ENCODE data around the gene CYSLTR2.

Gene CYSLTR2

DNA sequence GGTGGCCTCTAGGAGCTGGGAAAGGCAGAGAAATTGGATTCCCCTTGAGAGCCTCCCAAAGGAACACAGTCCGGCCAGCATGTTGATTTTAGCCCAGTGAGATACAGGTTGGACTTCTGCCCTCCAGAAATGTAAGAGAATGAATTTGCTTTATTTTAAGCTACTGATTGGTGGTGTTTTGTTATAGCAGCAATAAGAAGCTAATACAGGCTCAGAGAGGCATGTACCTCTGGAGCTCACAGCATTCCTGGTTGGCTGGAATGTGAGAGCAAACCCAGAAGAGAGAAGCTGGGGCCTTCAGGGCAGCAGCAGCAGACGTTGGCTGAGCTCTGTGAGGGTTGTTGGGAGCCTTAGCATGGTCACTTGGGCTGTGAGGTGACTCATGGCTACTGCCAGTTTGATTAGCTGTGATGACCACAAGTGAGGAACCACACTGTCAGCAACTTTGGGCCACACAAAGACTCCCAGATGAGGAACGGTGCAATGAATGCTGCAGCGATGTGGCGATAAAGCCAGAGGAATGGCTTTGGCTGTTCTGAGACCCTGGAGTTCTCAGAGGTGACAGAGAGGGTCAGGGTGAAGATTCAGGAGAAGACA lies 80.1 kb downstream of the CYSLTR2 start:
- no peak for DNase-seq (ENCODE audit: low read depth)
- no peak overlapping the region for H3K4me3 ChIP-seq (ENCODE audit: control insufficient read depth, low read depth, low read length)
- TF ChIP-seq, protein P1, sequence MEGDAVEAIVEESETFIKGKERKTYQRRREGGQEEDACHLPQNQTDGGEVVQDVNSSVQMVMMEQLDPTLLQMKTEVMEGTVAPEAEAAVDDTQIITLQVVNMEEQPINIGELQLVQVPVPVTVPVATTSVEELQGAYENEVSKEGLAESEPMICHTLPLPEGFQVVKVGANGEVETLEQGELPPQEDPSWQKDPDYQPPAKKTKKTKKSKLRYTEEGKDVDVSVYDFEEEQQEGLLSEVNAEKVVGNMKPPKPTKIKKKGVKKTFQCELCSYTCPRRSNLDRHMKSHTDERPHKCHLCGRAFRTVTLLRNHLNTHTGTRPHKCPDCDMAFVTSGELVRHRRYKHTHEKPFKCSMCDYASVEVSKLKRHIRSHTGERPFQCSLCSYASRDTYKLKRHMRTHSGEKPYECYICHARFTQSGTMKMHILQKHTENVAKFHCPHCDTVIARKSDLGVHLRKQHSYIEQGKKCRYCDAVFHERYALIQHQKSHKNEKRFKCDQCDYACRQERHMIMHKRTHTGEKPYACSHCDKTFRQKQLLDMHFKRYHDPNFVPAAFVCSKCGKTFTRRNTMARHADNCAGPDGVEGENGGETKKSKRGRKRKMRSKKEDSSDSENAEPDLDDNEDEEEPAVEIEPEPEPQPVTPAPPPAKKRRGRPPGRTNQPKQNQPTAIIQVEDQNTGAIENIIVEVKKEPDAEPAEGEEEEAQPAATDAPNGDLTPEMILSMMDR (IDR thresholded peaks at IDR 0.05; ENCODE audit: control insufficient read depth, insufficient read depth, low read depth, low read length, missing control alignments) = no peak

DNA sequence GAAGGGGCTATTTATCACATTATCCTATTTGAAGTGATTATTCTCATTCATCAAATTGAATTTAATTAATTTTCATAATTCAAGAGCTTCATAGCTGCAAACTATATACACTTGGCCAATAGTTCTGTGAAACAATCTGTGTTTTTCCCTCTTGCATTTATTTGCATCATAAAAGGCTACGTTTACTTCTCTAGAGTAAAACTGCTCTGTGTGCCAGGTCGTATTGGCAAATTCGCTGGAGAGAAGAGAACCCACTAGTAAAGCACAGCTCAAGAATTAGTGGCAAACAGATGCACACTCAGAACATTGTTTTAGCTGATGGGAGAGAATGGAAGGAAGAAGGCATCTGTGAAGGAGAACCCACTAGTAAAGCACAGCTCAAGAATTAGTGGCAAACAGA lies 81.8 kb downstream of the CYSLTR2 start:
- DNase-seq (ENCODE audit: low read depth) = no peak
- H3K4me3 ChIP-seq (ENCODE audit: control insufficient read depth, low read depth, low read length) = no peak overlapping the region
- TF ChIP-seq, protein P1 (IDR thresholded peaks at IDR 0.05; ENCODE audit: control insufficient read depth, insufficient read depth, low read depth, low read length, missing control alignments) = no peak

DNA sequence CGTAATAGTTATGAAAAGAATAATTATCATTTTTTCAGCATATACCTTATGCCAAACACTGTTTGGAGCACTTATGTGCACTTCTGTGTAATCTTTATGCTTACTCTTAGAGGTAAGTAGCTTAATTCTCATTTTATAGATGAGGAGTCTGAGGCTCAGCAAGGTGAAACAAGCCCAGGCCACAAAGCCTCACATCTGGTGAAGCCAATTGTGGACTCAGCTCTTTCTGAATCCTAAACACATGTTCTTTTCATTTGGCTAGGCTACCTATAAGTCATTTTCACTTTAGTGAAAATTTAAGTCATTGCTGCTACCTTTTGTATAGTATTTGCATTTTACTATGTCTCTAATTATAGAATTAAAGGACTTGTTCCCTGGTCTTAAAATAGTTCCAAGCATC lies 84.0 kb downstream of the CYSLTR2 start:
- H3K4me3 ChIP-seq (ENCODE audit: control insufficient read depth, low read depth, low read length) = no peak overlapping the region
- DNase-seq (ENCODE audit: low read depth) = no peak
- TF ChIP-seq, protein P1 (IDR thresholded peaks at IDR 0.05; ENCODE audit: control insufficient read depth, insufficient read depth, low read depth, low read length, missing control alignments) = no peak

DNA sequence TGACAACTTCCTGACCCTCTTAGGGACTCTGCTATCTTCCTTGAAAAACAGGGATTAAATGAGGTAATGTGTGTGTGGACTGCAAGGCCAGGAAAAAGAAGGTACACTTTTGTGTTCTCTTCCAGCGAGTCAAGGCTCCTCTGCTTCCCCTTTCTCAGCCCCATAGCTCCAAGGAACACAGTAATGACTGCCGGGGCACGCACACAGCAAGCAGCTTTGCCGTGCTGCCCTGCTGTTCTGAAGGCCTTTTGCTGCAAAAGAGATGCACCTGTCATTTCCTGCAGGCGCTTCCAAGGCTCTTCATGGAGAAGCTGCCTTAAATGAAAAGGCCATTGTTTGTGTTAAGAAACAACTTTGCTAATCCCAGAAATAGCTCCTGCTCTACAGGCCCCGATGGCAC lies 84.6 kb downstream of the CYSLTR2 start:
- TF ChIP-seq, protein P1 (IDR thresholded peaks at IDR 0.05; ENCODE audit: control insufficient read depth, insufficient read depth, low read depth, low read length, missing control alignments) = no peak
- no peak overlapping the region for H3K4me3 ChIP-seq (ENCODE audit: control insufficient read depth, low read depth, low read length)
- no peak for DNase-seq (ENCODE audit: low read depth)

DNA sequence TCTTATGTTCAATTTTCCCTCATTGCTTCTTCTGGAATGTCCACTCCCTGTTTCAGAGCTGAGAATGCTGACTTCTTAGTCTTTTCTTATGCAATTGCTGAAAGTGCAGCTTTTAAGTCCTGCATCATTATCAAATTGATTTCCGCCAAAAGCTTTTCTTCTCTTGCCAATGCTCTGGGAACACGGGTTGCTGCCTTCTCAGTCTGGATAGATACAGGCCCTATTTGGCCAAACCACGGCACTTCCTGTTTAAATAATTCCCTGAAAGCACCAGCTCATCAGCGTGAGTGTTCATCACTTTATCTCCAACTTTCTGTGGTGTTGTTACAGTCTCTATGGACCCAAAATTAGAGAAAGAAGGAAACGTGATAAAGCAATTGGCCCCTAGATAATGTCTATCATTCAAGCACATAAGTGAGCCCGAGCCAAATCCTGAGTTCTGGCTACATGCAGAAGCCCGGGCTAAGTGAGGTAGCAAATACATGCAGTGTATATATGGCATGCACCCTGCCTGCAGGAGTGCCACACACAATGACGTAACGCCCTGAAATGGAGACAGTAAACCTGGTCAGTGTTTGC lies 85.7 kb downstream of the CYSLTR2 start:
- TF ChIP-seq, protein P1 (IDR thresholded peaks at IDR 0.05; ENCODE audit: control insufficient read depth, insufficient read depth, low read depth, low read length, missing control alignments) = no peak
- no peak for DNase-seq (ENCODE audit: low read depth)
- H3K4me3 ChIP-seq (ENCODE audit: control insufficient read depth, low read depth, low read length) = no peak overlapping the region

DNA sequence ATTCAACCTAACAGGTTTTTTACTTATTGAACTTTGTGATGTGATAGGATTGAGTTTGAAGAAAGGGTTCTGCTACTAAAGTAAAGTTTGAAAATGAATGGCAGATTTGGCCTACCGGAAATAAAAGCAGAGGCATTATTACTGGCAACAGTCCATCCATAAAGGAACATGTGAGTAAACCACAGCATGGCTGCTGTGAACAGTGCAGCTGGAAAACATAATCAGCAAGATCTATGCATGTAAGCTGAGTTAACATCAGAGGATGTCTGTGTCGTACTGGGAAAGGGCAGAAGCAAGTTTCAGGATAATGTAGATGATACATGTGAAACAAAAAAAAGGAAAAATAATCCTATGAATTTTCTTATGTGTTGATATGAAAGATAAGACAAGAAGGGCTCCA lies 87.6 kb downstream of the CYSLTR2 start:
- no peak overlapping the region for H3K4me3 ChIP-seq (ENCODE audit: control insufficient read depth, low read depth, low read length)
- TF ChIP-seq, protein P1 (IDR thresholded peaks at IDR 0.05; ENCODE audit: control insufficient read depth, insufficient read depth, low read depth, low read length, missing control alignments) = no peak
- no peak for DNase-seq (ENCODE audit: low read depth)
